ENCODE results near the gene CLIP2. TPM values are rescaled to one million over a fixed set of nuclear protein-coding genes. Genes with fewer than 3 reads are reported as not detected.
"Not testable (repeated sequence)": the region's sequence is repeated elsewhere in the genome, so short reads cannot be mapped to it uniquely, and the experiment has no call there.

CLIP2 gene
- total RNA-seq, 1 donor = 31.9 TPM

- H3K4me3 ChIP-seq (ENCODE audit: low read depth, low read length) = no peak overlapping the region
- TF ChIP-seq CTCF (IDR thresholded peaks at IDR 0.05; ENCODE audit: insufficient read depth, low read length) = no peak
- DNase-seq (ENCODE audit: low read depth) = no peak
Measured at GRCh38 chr7:74320645-74321221, 31.5 kb downstream of the CLIP2 start.

GRCh38 chr7:74322892-74323291 is 33.7 kb downstream of the CLIP2 start:
- not testable (repeated sequence) for H3K4me3 ChIP-seq (ENCODE audit: low read depth, low read length); DNase-seq (ENCODE audit: low read depth)

- H3K4me3 ChIP-seq (ENCODE audit: low read depth, low read length) = no peak overlapping the region
- no peak for TF ChIP-seq CTCF (IDR thresholded peaks at IDR 0.05; ENCODE audit: insufficient read depth, low read length)
- DNase-seq (ENCODE audit: low read depth) = peak; percentile 27
Measured at GRCh38 chr7:74324531-74325209, 35.5 kb downstream of the CLIP2 start.

DNA sequence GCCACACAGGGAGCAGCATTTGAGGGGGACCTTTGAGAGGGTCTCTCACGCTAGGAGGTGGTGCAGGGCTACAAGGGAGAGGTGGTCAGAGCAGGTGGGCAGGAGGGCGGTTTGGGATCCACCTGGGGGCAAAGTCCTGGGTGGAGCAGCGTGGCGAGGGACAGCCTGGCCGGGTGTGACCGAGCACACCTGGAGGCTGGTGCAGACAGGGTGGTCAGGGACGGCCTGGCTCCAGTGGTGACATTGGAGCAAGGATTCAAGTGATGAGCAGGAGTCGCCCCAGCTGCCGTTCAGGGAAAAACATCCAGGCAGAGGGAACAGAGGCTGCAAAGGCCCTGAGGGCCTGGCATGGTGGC is 36.0 kb downstream of the CLIP2 start:
- H3K4me3 ChIP-seq (ENCODE audit: low read depth, low read length) = no peak overlapping the region
- no peak for TF ChIP-seq CTCF (IDR thresholded peaks at IDR 0.05; ENCODE audit: insufficient read depth, low read length)
- DNase-seq (ENCODE audit: low read depth) = no peak

DNA sequence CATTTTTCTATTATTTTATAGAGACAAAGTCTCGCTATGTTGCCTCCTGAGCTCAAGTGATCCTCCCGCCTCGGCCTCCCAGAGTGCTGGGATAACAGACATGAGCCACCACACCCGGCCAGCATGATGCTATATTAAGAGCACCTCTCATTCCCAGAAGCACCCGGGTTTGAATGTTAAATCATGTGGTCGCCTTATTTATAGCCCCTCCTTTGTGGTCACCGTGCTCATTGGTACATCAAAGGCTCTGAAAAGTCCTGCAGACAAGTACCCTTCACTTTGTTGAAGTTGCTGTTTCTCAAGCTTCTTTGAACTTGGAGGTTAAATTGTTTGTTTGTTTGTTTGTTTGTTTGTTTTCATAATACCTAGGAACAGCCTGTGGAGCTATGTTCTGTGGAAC is 40.0 kb downstream of the CLIP2 start:
- TF ChIP-seq CTCF (IDR thresholded peaks at IDR 0.05; ENCODE audit: insufficient read depth, low read length) = no peak
- no peak for DNase-seq (ENCODE audit: low read depth)
- no peak overlapping the region for H3K4me3 ChIP-seq (ENCODE audit: low read depth, low read length)

DNA sequence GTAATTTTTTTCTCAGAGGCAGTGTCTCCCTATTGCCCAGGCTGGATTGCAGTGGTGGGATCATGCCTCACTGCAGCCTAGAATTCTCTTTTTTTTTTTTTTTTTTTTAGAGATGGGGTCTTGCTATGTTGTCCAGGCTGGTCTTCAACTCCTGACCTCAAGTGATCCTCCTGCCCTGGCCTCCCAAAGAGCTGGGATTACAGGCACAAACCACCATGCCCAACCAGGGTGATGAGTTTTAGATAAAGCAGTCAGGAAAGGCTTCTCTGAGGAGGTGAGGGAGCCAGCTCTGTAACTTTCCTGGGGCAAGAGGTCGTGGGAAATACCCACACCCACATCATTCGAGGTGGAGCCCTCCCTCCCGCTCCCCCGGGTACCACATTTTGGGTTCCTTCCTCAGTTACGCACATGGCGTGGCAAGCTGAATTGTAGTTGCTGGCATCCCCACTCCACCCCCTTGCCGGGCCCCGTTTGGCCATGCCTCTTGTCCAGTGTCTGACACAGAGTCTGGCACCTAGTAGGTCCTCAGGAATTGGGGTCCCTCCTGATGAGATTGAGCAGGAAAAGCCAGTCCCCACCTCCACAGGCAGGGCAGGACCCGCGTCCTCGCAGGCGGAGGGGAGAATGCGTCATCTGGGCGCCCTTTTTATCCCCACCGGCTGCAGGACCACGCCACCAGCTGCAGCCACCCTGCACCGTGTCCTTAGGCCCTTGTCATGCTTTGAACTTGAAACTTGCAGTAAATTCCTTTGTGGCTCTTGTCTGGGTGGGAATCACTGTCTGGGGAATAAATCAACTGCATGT is 43.4 kb downstream of the CLIP2 start:
- no peak for TF ChIP-seq CTCF (IDR thresholded peaks at IDR 0.05; ENCODE audit: insufficient read depth, low read length)
- H3K4me3 ChIP-seq (ENCODE audit: low read depth, low read length) = no peak overlapping the region
- DNase-seq (ENCODE audit: low read depth) = no peak

DNA sequence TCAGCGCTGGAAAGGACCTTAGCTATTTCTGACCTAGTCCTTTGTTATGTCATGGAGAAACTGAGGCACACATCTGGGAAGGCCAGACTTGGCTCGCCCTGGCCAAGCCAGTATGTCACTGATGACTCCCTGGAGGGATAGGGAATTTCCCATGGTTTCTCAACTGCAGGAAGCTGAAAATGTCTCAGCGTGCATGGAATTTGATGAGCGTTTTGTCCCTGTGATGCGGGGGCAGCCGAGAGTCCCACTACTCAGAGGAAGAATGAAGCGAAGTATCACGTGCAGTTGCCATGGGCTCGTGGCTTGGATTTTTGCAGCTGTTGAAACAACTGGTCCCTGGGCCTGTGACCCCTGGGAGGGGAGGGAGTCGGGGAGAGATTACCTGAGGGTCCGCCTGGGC is 44.8 kb downstream of the CLIP2 start:
- H3K4me3 ChIP-seq (ENCODE audit: low read depth, low read length) = no peak overlapping the region
- no peak for TF ChIP-seq CTCF (IDR thresholded peaks at IDR 0.05; ENCODE audit: insufficient read depth, low read length)
- peak; percentile 15 for DNase-seq (ENCODE audit: low read depth)

Measured in fibroblast of the aortic adventitia (primary cell).